ENCODE measurements around the gene PHOX2A. TPM values are rescaled to one million over a fixed set of nuclear protein-coding genes. Genes with fewer than 3 reads are reported as not detected.
"Not testable (repeated sequence)": the region's sequence is repeated elsewhere in the genome, so short reads cannot be mapped to it uniquely, and the experiment has no call there.

The PHOX2A gene
- total RNA-seq, 5 donors from 2014 or later (not counting 1 experiment from before 2014, with no cell fraction given) = not detected

DNA sequence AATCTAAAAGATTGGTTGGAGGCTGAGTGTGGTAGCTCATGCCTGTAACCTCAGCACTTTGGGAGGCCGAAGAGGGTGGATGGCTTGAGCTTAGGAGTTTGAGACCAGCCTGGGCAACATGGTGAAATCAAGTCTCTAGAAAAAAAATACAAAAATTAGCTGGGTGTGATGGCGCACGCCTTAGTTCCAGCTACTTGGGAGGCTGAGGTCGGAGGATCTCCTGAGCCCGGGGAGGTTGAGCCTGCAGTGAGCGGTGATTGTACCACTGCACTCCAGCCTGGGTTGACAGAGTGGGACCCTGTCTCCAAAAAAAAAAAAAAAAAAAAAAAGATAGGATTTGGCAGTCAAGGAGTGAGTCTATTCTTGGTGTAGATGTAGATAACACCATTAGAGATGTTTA is 41.4 kb downstream of the PHOX2A start:
- no peaks in the 10 kb centered on the region for H3K4me1 ChIP-seq (ENCODE audit: control insufficient read depth in 1 of 2, extremely low read depth in 1 of 2, insufficient read depth in 2 of 2, low read length in 2 of 2)
- no peaks in the 10 kb centered on the region for H3K9me3 ChIP-seq
- H3K27me3 Mint-ChIP-seq = peaks cover 0 to 6% of the 10 kb centered on the region in 2 donors
- H3K27ac ChIP-seq (ENCODE audit: low read length) = no peak overlapping the region
- ChIA-PET CTCF (interaction anchor here in 1 of 2 donors (0.7 kb wide), 1 partner anchor 19 kb away, joined by 5 read pairs; no protein-coding TSS in a partner anchor), POLR2A (no interaction called here)
- H3K4me3 Mint-ChIP-seq = no peak overlapping the region
- peaks cover 0 to 5% of the 10 kb centered on the region in 2 experiments for H3K27me3 ChIP-seq (replicated peaks in 1 of 2; ENCODE audit: control insufficient read depth in 2 of 2, extremely low read depth in 1 of 2, insufficient read depth in 2 of 2, low read length in 1 of 2)
- no peaks in the 10 kb centered on the region for H3K36me3 Mint-ChIP-seq
- DNase-seq = no peak
- ATAC-seq (replicated peaks in 1 of 4) = no peak
- no peaks in the 10 kb centered on the region for H3K36me3 ChIP-seq (ENCODE audit: control insufficient read depth in 2 of 2, extremely low read depth in 1 of 2, insufficient read depth in 1 of 2, low read length in 1 of 2)
- H3K27ac Mint-ChIP-seq = no peak overlapping the region
- no peaks in the 10 kb centered on the region for H3K9me3 Mint-ChIP-seq
- H3K4me3 ChIP-seq (ENCODE audit: control insufficient read depth in 1 of 2, extremely low read depth in 1 of 2, low read length in 1 of 2) = no peak overlapping the region
- H3K4me1 Mint-ChIP-seq = no peaks in the 10 kb centered on the region
- WGBS (ENCODE audit: insufficient coverage) = 100% methylated on average over 3 of the region's 6 CpGs

GRCh38 chr11:72201445-72201844 is 42.5 kb downstream of the PHOX2A start:
- H3K27me3 Mint-ChIP-seq, CTCF ChIA-PET: not testable (repeated sequence)

GRCh38 chr11:72195518-72196270 is 48.3 kb downstream of the PHOX2A start:
- Histone ChIP-seq H3K27ac (ENCODE audit: low read length) (no peak overlapping the region), H3K36me3 (ENCODE audit: control insufficient read depth in 2 of 2, extremely low read depth in 1 of 2, insufficient read depth in 1 of 2, low read length in 1 of 2) (no peaks in the 10 kb centered on the region), H3K9me3 (no peaks in the 10 kb centered on the region), H3K27me3 (replicated peaks in 1 of 2; ENCODE audit: control insufficient read depth in 2 of 2, extremely low read depth in 1 of 2, insufficient read depth in 2 of 2, low read length in 1 of 2) (peaks cover 0 to 8% of the 10 kb centered on the region in 2 experiments), H3K4me1 (ENCODE audit: control insufficient read depth in 1 of 2, extremely low read depth in 1 of 2, insufficient read depth in 2 of 2, low read length in 2 of 2) (no peaks in the 10 kb centered on the region), H3K4me3 (ENCODE audit: control insufficient read depth in 1 of 2, extremely low read depth in 1 of 2, low read length in 1 of 2) (no peak overlapping the region)
- no peak for ATAC-seq (replicated peaks in 1 of 4)
- CTCF ChIA-PET = interaction anchor here in 1 of 2 donors (0.7 kb wide), 1 partner anchor 27 kb away, joined by 3 read pairs; no protein-coding TSS in a partner anchor
- POLR2A ChIA-PET = no interaction called here
- Mint-ChIP-seq H3K27me3 (no peaks in the 10 kb centered on the region), H3K4me3 (no peak overlapping the region), H3K9me3 (no peaks in the 10 kb centered on the region), H3K36me3 (no peaks in the 10 kb centered on the region), H3K27ac (no peak overlapping the region), H3K4me1 (no peaks in the 10 kb centered on the region)
- DNase-seq = no peak
- WGBS (ENCODE audit: insufficient coverage) = 94% methylated on average over 7 of the region's 12 CpGs

More at GRCh38 chr11:72201445-72201844, 42.5 kb downstream of the PHOX2A start:
- H3K9me3 ChIP-seq; H3K27me3 ChIP-seq (replicated peaks in 1 of 2; ENCODE audit: control insufficient read depth in 2 of 2, extremely low read depth in 1 of 2, insufficient read depth in 2 of 2, low read length in 1 of 2); H3K9me3 Mint-ChIP-seq; H3K4me1 ChIP-seq (ENCODE audit: control insufficient read depth in 1 of 2, extremely low read depth in 1 of 2, insufficient read depth in 2 of 2, low read length in 2 of 2); DNase-seq; POLR2A ChIA-PET; H3K4me3 ChIP-seq (ENCODE audit: control insufficient read depth in 1 of 2, extremely low read depth in 1 of 2, low read length in 1 of 2); H3K36me3 Mint-ChIP-seq; H3K4me1 Mint-ChIP-seq; H3K36me3 ChIP-seq (ENCODE audit: control insufficient read depth in 2 of 2, extremely low read depth in 1 of 2, insufficient read depth in 1 of 2, low read length in 1 of 2); ATAC-seq (replicated peaks in 1 of 4); H3K27ac Mint-ChIP-seq; H3K4me3 Mint-ChIP-seq; H3K27ac ChIP-seq (ENCODE audit: low read length): not testable (repeated sequence)
- WGBS (ENCODE audit: insufficient coverage) = 95% methylated on average over 30 of the region's 43 CpGs

- H3K27me3 ChIP-seq (replicated peaks in 1 of 2; ENCODE audit: control insufficient read depth in 2 of 2, extremely low read depth in 1 of 2, insufficient read depth in 2 of 2, low read length in 1 of 2) = peaks cover 0 to 8% of the 10 kb centered on the region in 2 experiments
- no peaks in the 10 kb centered on the region for H3K36me3 Mint-ChIP-seq
- WGBS (ENCODE audit: insufficient coverage) = 95% methylated on average over 3 of the region's 5 CpGs
Observed at GRCh38 chr11:72191961-72192381, 52.0 kb downstream of the PHOX2A start, which contains the start of gene FOLR1. Gene FOLR1 (plus strand): TSS chr11:72192140. CDS start chr11:72192174, 34 bp downstream.

DNA sequence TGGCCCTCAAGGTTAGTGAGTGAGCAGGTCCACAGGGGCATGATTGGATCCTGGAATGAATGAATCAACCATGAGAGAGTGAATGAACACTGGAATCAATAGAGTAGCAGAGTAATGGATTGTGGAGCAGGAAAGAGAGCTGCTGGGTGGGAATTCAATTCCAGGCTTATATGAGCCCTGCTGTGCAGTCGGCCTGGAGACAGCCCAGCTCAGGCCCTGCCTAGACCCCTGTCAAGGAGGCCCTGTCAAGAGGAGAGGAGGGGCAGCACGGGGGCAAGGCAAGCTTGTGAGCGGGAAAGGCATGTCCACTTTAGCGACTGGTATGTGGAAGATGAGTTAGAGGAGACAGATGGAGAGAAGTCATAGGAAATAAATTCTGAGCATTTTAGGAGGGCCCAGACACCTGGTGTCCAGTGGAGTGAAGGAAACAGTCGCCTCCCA is 53.3 kb downstream of the PHOX2A start:
- ATAC-seq (replicated peaks in 1 of 4) (no peak), DNase-seq (no peak)
- Histone ChIP-seq H3K4me3 (ENCODE audit: control insufficient read depth in 1 of 2, extremely low read depth in 1 of 2, low read length in 1 of 2) (no peak overlapping the region), H3K4me1 (ENCODE audit: control insufficient read depth in 1 of 2, extremely low read depth in 1 of 2, insufficient read depth in 2 of 2, low read length in 2 of 2) (no peaks in the 10 kb centered on the region), H3K27me3 (replicated peaks in 1 of 2; ENCODE audit: control insufficient read depth in 2 of 2, extremely low read depth in 1 of 2, insufficient read depth in 2 of 2, low read length in 1 of 2) (peaks cover 0 to 7% of the 10 kb centered on the region in 2 experiments), H3K27ac (ENCODE audit: low read length) (no peak overlapping the region), H3K9me3 (no peaks in the 10 kb centered on the region), H3K36me3 (ENCODE audit: control insufficient read depth in 2 of 2, extremely low read depth in 1 of 2, insufficient read depth in 1 of 2, low read length in 1 of 2) (no peaks in the 10 kb centered on the region)
- Mint-ChIP-seq H3K9me3 (no peaks in the 10 kb centered on the region), H3K36me3 (no peaks in the 10 kb centered on the region), H3K27ac (no peak overlapping the region), H3K27me3 (no peaks in the 10 kb centered on the region), H3K4me1 (no peaks in the 10 kb centered on the region), H3K4me3 (no peak overlapping the region)
- WGBS (ENCODE audit: insufficient coverage) = 94% methylated on average over 3 of the region's 5 CpGs
- POLR2A ChIA-PET = interaction anchor here in 1 of 2 donors (0.5 kb wide), 1 partner anchor 262 kb away, joined by 3 read pairs; the partner anchor contains the start of gene RNF121
- CTCF ChIA-PET = no interaction called here

More at GRCh38 chr11:72191961-72192381, 52.0 kb downstream of the PHOX2A start, which contains the start of gene FOLR1:
- H3K4me3 ChIP-seq (ENCODE audit: control insufficient read depth in 1 of 2, extremely low read depth in 1 of 2, low read length in 1 of 2) = no peak within 1 kb of the TSS
- ATAC-seq (replicated peaks in 1 of 4) (no peak), DNase-seq (no peak)
- H3K4me3 Mint-ChIP-seq = no peak within 1 kb of the TSS
- no peak within 1 kb of the TSS for H3K27ac Mint-ChIP-seq
- H3K4me1 Mint-ChIP-seq = no peaks in the 10 kb centered on the region
- H3K27ac ChIP-seq (ENCODE audit: low read length) = no peak within 1 kb of the TSS
- H3K27me3 Mint-ChIP-seq = no peaks in the 10 kb centered on the region
- no peaks in the 10 kb centered on the region for H3K9me3 Mint-ChIP-seq
- no peaks in the 10 kb centered on the region for H3K9me3 ChIP-seq
- no peaks in the 10 kb centered on the region for H3K36me3 ChIP-seq (ENCODE audit: control insufficient read depth in 2 of 2, extremely low read depth in 1 of 2, insufficient read depth in 1 of 2, low read length in 1 of 2)
- ChIA-PET CTCF (no interaction called here), POLR2A (no interaction called here)
- no peaks in the 10 kb centered on the region for H3K4me1 ChIP-seq (ENCODE audit: control insufficient read depth in 1 of 2, extremely low read depth in 1 of 2, insufficient read depth in 2 of 2, low read length in 2 of 2)

GRCh38 chr11:72189455-72190250 is 54.3 kb downstream of the PHOX2A start:
- no peak overlapping the region for H3K27ac Mint-ChIP-seq
- no peak overlapping the region for H3K27ac ChIP-seq (ENCODE audit: low read length)

More at GRCh38 chr11:72189455-72190250, 54.3 kb downstream of the PHOX2A start:
- POLR2A ChIA-PET = interaction anchor here in 1 of 2 donors (0.6 kb wide), 1 partner anchor 86 kb away, joined by 6 read pairs; no protein-coding TSS in a partner anchor
- Histone ChIP-seq H3K4me1 (ENCODE audit: control insufficient read depth in 1 of 2, extremely low read depth in 1 of 2, insufficient read depth in 2 of 2, low read length in 2 of 2) (no peaks in the 10 kb centered on the region), H3K4me3 (ENCODE audit: control insufficient read depth in 1 of 2, extremely low read depth in 1 of 2, low read length in 1 of 2) (no peak overlapping the region), H3K27me3 (replicated peaks in 1 of 2; ENCODE audit: control insufficient read depth in 2 of 2, extremely low read depth in 1 of 2, insufficient read depth in 2 of 2, low read length in 1 of 2) (peaks cover 0 to 1% of the 10 kb centered on the region in 2 experiments), H3K36me3 (ENCODE audit: control insufficient read depth in 2 of 2, extremely low read depth in 1 of 2, insufficient read depth in 1 of 2, low read length in 1 of 2) (no peaks in the 10 kb centered on the region), H3K9me3 (no peaks in the 10 kb centered on the region)
- Mint-ChIP-seq H3K4me1 (no peaks in the 10 kb centered on the region), H3K27me3 (no peaks in the 10 kb centered on the region), H3K9me3 (no peaks in the 10 kb centered on the region), H3K4me3 (no peak overlapping the region), H3K36me3 (no peaks in the 10 kb centered on the region)
- CTCF ChIA-PET = no interaction called here
- no peak for ATAC-seq (replicated peaks in 1 of 4)
- WGBS (ENCODE audit: insufficient coverage) = 85% methylated on average over 1 of the region's 3 CpGs
- no peak for DNase-seq

All from T-cell (primary cell).